HUDEP-2 (cell line): ENCODE data around the gene LIPC.

Source experiments
- DNase-seq, 76 experiments: peaks; one replicate each; lab custom pipeline; 2025; ENCODE audit not compliant: unreplicated experiment in 76 of 76; lab: John Stamatoyannopoulos, UW

Gene LIPC

GRCh38 chr15:58453931-58454793 is 22.4 kb downstream of the LIPC start:
- DNase-seq: peak in 6 of 76 experiments; percentile 6 to 42 (median 28)

- no peak for DNase-seq
Measured at GRCh38 chr15:58454950-58455401, 23.2 kb downstream of the LIPC start.

- DNase-seq: no peak
Measured at GRCh38 chr15:58457466-58457965, 25.7 kb downstream of the LIPC start.

GRCh38 chr15:58458076-58458475 is 26.3 kb downstream of the LIPC start:
- no peak for DNase-seq

GRCh38 chr15:58459045-58459444 is 27.3 kb downstream of the LIPC start:
- DNase-seq: no peak

- no peak for DNase-seq
Measured at GRCh38 chr15:58459560-58459959, 27.8 kb downstream of the LIPC start.

- no peak for DNase-seq
Measured at GRCh38 chr15:58460116-58460790, 28.5 kb downstream of the LIPC start.

GRCh38 chr15:58460872-58461271 is 29.1 kb downstream of the LIPC start:
- no peak for DNase-seq

GRCh38 chr15:58462547-58462946 is 30.8 kb downstream of the LIPC start:
- DNase-seq: no peak

GRCh38 chr15:58462973-58463663 is 31.3 kb downstream of the LIPC start:
- no peak for DNase-seq

- DNase-seq: no peak
Measured at GRCh38 chr15:58463815-58464650, 32.2 kb downstream of the LIPC start.

GRCh38 chr15:58465070-58465469 is 33.3 kb downstream of the LIPC start:
- DNase-seq: no peak

- DNase-seq: no peak
Measured at GRCh38 chr15:58465866-58466517, 34.2 kb downstream of the LIPC start.

GRCh38 chr15:58466566-58466965 is 34.8 kb downstream of the LIPC start:
- peak in 1 of 76 experiments; percentile 2 for DNase-seq

- DNase-seq: no peak
Measured at GRCh38 chr15:58467121-58467721, 35.4 kb downstream of the LIPC start.

GRCh38 chr15:58467722-58468423 is 36.1 kb downstream of the LIPC start:
- no peak for DNase-seq

GRCh38 chr15:58469432-58470353 is 37.9 kb downstream of the LIPC start:
- DNase-seq: peak in 3 of 76 experiments; percentile 9 to 16 (median 11)

GRCh38 chr15:58471348-58471747 is 39.6 kb downstream of the LIPC start:
- DNase-seq: no peak
